Activated CD8-positive, alpha-beta memory T cell treated with anti-CD3 and anti-CD28 coated beads for 48 hours (primary cell): ENCODE data around the gene ACBD6.

ENCODE experiments used
- DNase-seq, 3 experiments: peaks; one replicate each; pipeline ENCODE4 v3.0.0-alpha.2; 2020; ENCODE audit warnings: low read depth in 2 of 3, low spot score in 2 of 3

ACBD6 gene

DNA sequence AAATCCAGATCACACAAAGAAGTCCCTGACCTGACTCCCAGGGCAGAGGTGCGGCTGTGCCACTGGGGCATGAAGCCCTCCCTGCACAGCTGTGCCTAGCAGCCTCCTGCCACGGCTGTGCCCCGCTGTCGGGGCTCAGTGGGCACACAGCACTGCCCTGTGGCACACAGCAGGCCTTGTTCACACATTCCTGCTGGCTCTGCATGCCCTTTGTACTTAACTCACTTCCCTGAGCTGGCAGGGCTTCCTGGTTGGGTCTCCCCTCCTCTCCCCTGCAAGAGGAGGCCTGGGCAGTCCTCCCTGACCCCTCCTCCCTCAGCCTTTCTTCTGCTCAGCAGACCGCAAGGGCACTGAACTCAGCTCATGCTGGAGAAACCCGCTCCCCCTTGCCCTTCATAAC is 257.5 kb downstream of the ACBD6 start:
- DNase-seq: no peak

DNA sequence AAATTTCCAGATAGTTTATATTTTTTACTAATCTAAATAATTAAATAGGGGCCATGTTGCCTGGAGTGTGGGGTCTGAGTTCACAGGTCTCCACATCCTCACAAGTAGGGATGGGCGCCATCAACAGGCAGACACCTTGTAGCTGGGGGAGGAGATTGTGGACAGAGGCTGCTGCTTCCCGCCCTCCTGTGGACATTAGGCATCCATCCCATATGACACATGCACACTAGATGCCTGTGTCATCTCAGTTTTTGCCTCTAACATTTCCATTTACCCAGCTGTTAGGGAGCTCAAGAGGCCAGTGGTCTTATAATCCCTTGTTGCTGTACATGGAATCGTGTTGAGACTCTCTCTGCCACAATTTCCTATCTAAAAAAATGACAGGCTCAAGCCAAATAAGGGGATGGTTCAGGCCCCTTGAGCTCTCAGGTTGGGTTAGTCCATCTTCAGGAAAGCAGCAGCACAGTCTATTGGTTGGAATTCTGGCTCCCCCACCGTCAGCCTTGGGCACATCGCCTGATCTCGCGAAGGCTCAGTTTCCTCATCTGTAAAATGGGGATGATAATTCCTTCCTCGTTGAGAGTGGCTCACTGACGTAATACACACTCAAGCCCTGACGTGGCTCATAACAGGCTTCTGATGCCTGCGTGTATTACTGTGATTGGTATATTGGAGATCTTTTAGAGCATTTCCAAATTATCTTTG is 258.7 kb downstream of the ACBD6 start:
- DNase-seq: no peak

DNA sequence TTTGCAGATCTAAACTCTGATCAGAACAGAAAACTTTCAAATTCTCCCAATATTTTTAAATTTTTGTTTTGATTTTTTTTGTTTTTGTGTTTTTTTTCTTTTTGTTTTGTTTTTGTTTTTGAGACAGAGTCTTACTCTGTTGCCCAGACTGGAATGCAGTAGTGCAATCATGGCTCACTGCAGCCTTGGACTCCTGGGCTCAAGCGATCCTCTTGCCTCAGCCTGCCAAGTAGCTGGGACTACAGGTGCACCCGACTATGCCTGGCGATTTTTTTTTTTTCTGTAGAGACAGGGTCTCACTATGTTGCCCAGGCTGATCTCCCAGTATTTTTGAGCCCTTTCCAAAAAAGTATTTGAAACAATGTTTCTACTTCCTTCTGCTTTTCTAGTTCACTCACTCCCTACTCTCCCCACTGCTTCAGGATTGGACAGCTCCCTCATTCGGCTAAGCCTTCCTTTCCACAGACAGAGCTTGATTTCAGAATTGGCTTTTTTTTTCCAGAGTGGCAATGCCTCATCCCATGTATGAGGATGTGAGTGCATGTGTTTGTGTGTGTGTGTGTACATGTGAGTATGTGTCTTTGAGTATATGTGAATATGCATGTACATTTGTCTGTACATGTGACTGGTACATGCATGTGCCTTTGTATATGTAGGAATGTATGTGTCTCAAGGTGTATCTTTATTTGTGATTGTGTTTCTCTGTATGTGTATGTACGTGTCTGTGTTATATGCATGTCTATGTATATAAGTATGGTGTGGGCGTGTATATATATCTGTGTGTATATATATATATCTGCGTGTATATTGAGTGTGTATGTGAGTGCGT is 260.4 kb downstream of the ACBD6 start:
- no peak for DNase-seq

DNA sequence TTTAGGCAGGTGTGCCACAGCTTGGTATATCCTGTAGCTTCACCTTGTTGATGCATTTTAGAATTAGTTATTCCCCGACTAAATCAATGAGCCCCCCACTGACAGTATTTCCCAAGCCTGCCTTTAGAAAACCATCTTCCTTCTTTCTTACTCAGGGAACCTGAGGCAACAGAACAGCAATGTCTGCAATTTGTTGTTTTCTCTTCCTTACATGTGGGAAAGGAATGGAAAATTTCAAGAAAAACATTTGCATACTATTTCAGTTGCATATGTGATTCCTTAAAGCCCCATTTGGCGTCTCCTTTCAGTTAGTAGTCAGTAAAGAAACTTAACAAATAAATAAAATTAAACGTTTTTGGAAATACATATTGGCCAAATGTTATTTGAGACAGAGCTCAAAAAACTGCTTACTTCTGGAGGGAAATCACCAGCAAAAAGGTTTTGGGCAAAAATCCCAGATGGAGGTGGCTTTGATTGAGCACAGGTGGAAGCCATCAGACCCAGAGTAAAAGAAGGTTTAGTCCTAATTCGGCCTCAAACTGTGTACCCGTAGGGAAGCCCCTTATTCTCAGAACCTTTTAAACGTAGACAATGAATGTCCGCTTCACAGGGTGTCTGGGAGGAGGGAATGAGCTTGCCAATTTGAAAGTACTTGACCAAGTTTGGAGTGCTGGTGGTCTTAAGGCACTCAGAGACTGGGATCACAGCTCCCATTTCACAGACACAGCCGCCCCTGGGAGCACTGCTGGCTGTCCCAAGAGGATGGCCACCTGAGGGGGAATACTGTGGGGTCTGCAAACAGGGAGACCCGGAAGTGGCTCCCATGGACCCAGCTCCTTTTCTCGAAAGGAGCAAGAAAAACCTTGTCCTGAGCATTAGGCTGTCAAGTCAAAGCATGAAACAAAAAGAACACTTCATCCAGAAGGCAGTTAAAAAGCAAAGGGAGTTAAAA is 263.0 kb downstream of the ACBD6 start:
- no peak for DNase-seq

GRCh38 chr1:180238675-180239074 is 263.7 kb downstream of the ACBD6 start:
- DNase-seq: no peak
